Measurements from ENCODE around the gene TRIM67. TPM values are rescaled to one million over a fixed set of nuclear protein-coding genes. Genes with fewer than 3 reads are reported as not detected.

Gene TRIM67
- total and polyA plus RNA-seq, 8 donors, result 0.06 to 1.5 (median 0.77) TPM; not detected in 1

DNA sequence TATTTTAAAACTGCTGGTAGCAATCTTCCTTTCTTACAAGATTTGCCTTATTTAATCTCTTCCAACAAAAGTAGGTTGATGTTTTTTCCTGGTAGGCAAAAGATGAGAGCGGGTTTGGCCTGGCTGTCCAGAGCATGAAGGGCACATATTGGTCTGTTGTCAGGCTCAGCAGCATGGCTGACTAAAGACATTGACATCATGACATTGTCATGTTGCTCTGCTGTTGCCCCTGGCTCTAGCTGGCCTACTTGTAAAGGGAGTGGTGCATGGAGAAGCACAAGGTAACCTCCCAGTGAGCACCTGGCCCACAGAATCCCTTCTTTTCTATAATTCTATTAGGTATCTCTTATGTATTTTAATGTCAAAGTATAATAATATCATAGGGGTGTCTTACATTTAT, 102.8 kb downstream of the TRIM67 start:
- H3K4me3 ChIP-seq, result no peak overlapping the region
- intact Hi-C loops (cut with DNase I), result no loop called here
- ATAC-seq, result peak; percentile 55
- H3K27ac ChIP-seq, result no peak overlapping the region
- TF ChIP-seq CTCF (IDR thresholded peaks at IDR 0.05), result no peak
- no peaks in the 10 kb centered on the region for H3K4me1 ChIP-seq
- H3K9me3 ChIP-seq, result no peaks in the 10 kb centered on the region
- DNase-seq, result no peak
- peaks cover 0 to 97% of the 10 kb centered on the region in 2 donors for H3K36me3 ChIP-seq
- no peaks in the 10 kb centered on the region for H3K27me3 ChIP-seq

DNA sequence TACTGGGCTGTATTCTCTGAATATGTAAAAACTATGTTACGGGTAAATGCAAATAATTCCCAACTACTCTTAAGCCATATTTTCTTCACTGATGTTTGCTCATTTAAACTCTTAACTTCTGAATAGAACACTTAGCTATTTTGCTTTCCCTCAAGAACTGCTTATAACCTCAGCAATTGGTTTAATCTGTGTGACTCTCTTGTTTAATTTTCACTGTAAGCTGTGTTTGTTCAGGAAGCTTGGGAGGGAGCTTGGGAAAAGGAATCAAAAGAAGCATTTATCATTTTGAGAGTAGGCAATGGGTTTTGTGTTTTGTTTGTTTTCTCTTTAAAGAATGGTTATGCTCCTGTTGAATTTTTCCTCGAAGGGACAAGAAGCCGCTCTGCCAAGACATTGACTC, 103.5 kb downstream of the TRIM67 start:
- Histone ChIP-seq H3K27ac (peak overlapping the region in 1 of 2 donors; percentile 21), H3K4me3 (no peak overlapping the region), H3K27me3 (no peaks in the 10 kb centered on the region), H3K4me1 (no peaks in the 10 kb centered on the region), H3K9me3 (no peaks in the 10 kb centered on the region), H3K36me3 (peaks cover 0 to 97% of the 10 kb centered on the region in 2 donors)
- DNase-seq (no peak), ATAC-seq (peak; percentile 85)
- intact Hi-C loops (cut with DNase I), result no loop called here
- TF ChIP-seq CTCF (IDR thresholded peaks at IDR 0.05), result no peak

GRCh38 chr1:231266811-231267322, 105.0 kb downstream of the TRIM67 start:
- no peak for ATAC-seq
- peaks cover 0 to 97% of the 10 kb centered on the region in 2 donors for H3K36me3 ChIP-seq
- no peaks in the 10 kb centered on the region for H3K9me3 ChIP-seq
- DNase-seq, result no peak
- no peaks in the 10 kb centered on the region for H3K27me3 ChIP-seq
- no peaks in the 10 kb centered on the region for H3K4me1 ChIP-seq
- no peak overlapping the region for H3K4me3 ChIP-seq
- no peak overlapping the region for H3K27ac ChIP-seq
- TF ChIP-seq CTCF (IDR thresholded peaks at IDR 0.05), result no peak
- intact Hi-C loops (cut with DNase I), result no loop called here

Other genes starting within 250 kb of the TRIM67 start
- gene TTC13, start 183.2 kb upstream of the TRIM67 start, total RNA-seq, result 10 to 100 TPM; 15.2 to 24.3 TPM
- gene TTC13, start 183.2 kb upstream of the TRIM67 start, polyA plus RNA-seq (ENCODE audit: insufficient read length in 6 of 6), result 10 to 100 TPM; 20.3 to 29.4 (median 25.8) TPM
- gene ARV1, start 183.0 kb upstream of the TRIM67 start, total RNA-seq, result 10 to 100 TPM; 16.9 to 19.7 TPM
- 10 to 100 TPM; 20.9 to 25.8 (median 23.8) TPM for gene ARV1, start 183.0 kb upstream of the TRIM67 start, polyA plus RNA-seq (ENCODE audit: insufficient read length in 6 of 6)
- gene FAM89A, start 121.8 kb upstream of the TRIM67 start, total RNA-seq, result 10 to 100 TPM; 12.3 to 18.8 TPM
- 10 to 100 TPM; 15.6 to 26.6 (median 18.8) TPM for gene FAM89A, start 121.8 kb upstream of the TRIM67 start, polyA plus RNA-seq (ENCODE audit: insufficient read length in 6 of 6)
- gene GNPAT, start 79.2 kb downstream of the TRIM67 start, total RNA-seq, result 10 to 100 TPM; 35.1 to 40.6 TPM
- 10 to 100 TPM; 68.8 to 89.5 (median 75.3) TPM for gene GNPAT, start 79.2 kb downstream of the TRIM67 start, polyA plus RNA-seq (ENCODE audit: insufficient read length in 6 of 6)
- gene EXOC8, start 175.8 kb downstream of the TRIM67 start, total RNA-seq, result 10 to 100 TPM; 19.8 to 20.4 TPM
- gene EXOC8, start 175.8 kb downstream of the TRIM67 start, polyA plus RNA-seq (ENCODE audit: insufficient read length in 6 of 6), result 10 to 100 TPM; 10.9 to 13.3 (median 12.1) TPM
- 10 to 100 TPM in 1 of 2 donors, 1 to 10 TPM in 1; 9.4 to 14.6 TPM for gene SPRTN, start 176.2 kb downstream of the TRIM67 start, total RNA-seq
- 10 to 100 TPM; 11.7 to 16.7 (median 15.1) TPM for gene SPRTN, start 176.2 kb downstream of the TRIM67 start, polyA plus RNA-seq (ENCODE audit: insufficient read length in 6 of 6)